8988T (cell line): Measurements from ENCODE around the gene CD177.
"Not testable (repeated sequence)": the region's sequence is repeated elsewhere in the genome, so short reads cannot be mapped to it uniquely, and the experiment has no call there.

ENCODE experiments used
- DNase-seq: peaks from one replicate; pipeline ENCODE4 v3.0.0; 2011

The CD177 gene

DNA sequence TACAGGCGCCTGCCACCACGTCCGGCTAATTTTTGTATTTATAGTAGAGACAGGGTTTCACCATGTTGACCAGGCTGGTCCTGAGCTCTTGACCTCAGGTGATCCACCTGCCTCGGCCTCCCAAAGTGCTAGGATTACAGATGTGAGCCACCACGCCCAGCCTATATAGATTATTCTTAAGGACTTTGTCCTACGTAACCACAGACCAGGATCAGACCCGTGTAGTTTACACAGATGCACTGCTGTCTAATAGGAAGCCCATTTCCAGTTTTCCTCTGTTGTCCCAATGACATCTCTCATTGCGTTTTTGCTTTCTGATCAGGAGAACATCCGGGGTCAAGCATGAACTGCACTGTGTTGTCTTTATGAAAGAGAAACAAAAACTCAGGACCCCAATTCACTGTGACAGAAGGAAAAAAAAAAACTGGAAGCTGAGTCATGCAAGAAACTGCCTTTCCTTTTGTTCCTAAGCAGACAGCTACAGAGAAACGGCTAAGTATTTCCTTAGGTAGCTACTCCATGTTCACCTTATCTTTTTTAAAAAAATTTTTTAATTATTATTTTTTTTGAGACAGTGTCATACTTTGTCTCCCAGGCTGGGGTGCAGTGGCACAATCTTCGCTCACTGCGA is 29.2 kb downstream of the CD177 start:
- not testable (repeated sequence) for DNase-seq

- not testable (repeated sequence) for DNase-seq
Observed at GRCh38 chr19:43383254-43383653, 29.8 kb downstream of the CD177 start.

GRCh38 chr19:43383759-43384158 is 30.3 kb downstream of the CD177 start:
- DNase-seq = not testable (repeated sequence)

GRCh38 chr19:43390903-43391551 is 37.5 kb downstream of the CD177 start:
- DNase-seq = not testable (repeated sequence)

DNA sequence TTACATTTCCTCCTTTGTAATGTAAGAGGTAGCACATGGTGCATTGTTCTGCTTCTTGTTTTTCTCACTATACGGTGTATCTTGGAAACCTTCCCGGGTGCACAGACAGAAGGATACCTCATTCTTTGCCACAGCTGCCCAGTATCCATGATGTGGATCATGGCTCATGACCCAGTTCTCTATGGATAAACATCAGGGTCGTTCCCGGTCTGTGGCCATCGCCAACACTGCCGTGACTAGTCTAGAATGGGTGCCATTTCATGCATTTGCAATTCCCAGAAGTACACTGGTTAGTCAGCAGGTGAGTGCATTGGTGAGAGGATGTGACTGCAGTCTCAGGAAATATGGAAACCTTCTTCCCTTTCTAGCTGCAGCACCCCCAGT is 38.1 kb downstream of the CD177 start:
- not testable (repeated sequence) for DNase-seq

- not testable (repeated sequence) for DNase-seq
Observed at GRCh38 chr19:43393501-43393900, 40.0 kb downstream of the CD177 start.

GRCh38 chr19:43395561-43395960 is 42.1 kb downstream of the CD177 start:
- no peak for DNase-seq

- no peak for DNase-seq
Observed at GRCh38 chr19:43406297-43406696, 52.8 kb downstream of the CD177 start.

GRCh38 chr19:43407416-43408005 is 54.0 kb downstream of the CD177 start:
- DNase-seq = no peak

GRCh38 chr19:43408043-43408442 is 54.6 kb downstream of the CD177 start:
- no peak for DNase-seq

DNA sequence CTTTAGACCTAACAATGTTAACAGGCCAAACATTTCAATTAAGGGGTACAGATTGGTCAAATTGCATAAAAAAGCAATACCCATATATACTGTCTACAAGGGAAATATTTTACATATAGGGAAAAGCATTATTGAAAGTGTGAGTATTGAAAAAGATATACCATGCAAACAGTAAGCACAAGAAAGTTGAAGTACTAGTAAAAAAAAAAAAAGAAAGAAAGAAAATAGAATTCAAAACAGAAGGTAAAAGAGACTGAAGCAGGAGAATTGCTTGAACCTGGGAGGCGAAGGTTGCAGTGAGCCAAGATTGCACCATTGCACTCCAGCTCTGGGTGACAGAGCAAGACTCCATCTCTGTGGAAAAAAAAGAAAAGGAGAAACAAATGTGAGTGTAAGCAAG is 55.9 kb downstream of the CD177 start:
- no peak for DNase-seq

GRCh38 chr19:43412441-43412840 is 59.0 kb downstream of the CD177 start:
- DNase-seq = no peak
